A673 (cell line): Measurements from ENCODE around the gene TGIF2.

Experiments
- EZH2 ChIP-seq: fragments of 200-600 bp; sonication (generic); IDR thresholded peaks from 2 replicates; pipeline ENCODE4 v1.6.1; 2017; ENCODE audit warnings: borderline replicate concordance, low read depth, mild to moderate bottlenecking, mixed read lengths, antibody characterized with exemption, low read length; ENCODE audit not compliant: poor library complexity, severe bottlenecking
- TF ChIP-seq, protein P1 (sequence below): fragments of 300-800, 200-600 bp; sonication (generic); conservative IDR thresholded peaks from 2 replicates; pipeline ENCODE4 v1.5.1; 2017; ENCODE audit warnings: low read depth, mild to moderate bottlenecking, antibody characterized with exemption, low read length, moderate library complexity, mixed read lengths

DNA sequence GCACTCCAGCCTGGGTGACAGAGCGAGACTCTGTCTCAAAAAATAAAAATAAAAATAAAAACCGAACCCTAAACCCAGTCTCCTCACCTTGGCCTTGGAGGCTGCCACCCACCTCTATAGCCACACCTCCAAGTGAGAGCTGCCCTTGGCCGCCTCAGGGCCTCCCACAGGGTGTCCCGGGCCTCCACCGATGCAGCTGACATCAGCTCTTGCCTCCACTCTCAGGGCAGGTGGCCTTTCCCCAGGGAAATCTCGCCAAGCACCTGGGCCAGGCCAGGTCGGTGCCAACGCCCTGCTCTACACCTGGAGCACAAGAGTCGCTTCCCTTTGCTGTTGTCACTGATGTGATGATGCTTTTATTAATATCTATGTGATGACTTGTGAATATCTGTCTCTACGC lies 41.0 kb upstream of the TGIF2 start:
- TF ChIP-seq, protein P1, sequence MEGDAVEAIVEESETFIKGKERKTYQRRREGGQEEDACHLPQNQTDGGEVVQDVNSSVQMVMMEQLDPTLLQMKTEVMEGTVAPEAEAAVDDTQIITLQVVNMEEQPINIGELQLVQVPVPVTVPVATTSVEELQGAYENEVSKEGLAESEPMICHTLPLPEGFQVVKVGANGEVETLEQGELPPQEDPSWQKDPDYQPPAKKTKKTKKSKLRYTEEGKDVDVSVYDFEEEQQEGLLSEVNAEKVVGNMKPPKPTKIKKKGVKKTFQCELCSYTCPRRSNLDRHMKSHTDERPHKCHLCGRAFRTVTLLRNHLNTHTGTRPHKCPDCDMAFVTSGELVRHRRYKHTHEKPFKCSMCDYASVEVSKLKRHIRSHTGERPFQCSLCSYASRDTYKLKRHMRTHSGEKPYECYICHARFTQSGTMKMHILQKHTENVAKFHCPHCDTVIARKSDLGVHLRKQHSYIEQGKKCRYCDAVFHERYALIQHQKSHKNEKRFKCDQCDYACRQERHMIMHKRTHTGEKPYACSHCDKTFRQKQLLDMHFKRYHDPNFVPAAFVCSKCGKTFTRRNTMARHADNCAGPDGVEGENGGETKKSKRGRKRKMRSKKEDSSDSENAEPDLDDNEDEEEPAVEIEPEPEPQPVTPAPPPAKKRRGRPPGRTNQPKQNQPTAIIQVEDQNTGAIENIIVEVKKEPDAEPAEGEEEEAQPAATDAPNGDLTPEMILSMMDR, result no peak
- TF ChIP-seq EZH2, result no peak
